HG03520 (cell line): ENCODE results near the gene TUBB1.

Source experiments
- ATAC-seq: cut with Tn5 transposase; IDR thresholded peaks from one replicate; pipeline ENCODE4 v1.9.1; 2021; ENCODE audit warnings: mild to moderate bottlenecking, moderate library complexity; ENCODE audit not compliant: unreplicated experiment

TUBB1 gene

DNA sequence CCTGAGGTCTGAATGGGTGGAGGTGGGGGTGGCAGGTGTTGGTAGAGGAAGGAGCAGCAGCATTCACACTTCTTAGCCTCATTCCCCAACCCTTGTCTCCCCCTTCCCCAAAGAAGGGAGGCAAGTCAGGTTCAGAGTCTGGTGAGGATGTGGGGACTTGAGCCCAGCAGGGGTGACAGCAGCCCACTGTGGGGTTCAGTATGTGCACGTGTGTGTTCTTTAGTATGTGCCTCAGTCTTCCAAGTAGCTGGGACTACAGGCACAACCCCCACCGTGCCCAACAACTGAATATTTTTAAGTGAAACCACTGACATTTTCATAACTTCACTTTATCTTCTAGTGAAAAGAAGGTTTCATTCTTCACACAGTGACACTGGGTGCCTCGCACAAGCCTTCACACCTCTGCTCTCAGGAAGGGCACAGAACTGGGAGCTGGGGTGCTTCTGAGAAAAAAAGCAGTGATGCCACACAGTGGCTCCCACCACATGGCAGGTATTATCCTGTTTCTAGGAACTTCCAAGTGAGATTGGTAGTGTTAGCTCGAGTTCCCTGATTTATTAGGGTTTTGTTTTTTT, 56.8 kb downstream of the TUBB1 start:
- no peak for ATAC-seq
